Fibroblast of mammary gland (primary cell): ENCODE data around the gene GLI3.

Source experiments
- DNase-seq: peaks from one replicate; pipeline ENCODE4 v3.0.0-alpha.2; 2010; ENCODE audit warnings: low read depth
- H3K4me3 ChIP-seq: 2 replicates; pipeline ENCODE4 v1.5.1; 2011; ENCODE audit warnings: low read depth, mild to moderate bottlenecking, low read length, moderate library complexity; ENCODE audit not compliant: control insufficient read depth
- TF ChIP-seq, protein P1 (sequence below): conservative IDR thresholded peaks from 2 replicates; pipeline ENCODE4 v1.5.1; 2011; ENCODE audit warnings: low read depth, low read length, inconsistent platforms; ENCODE audit not compliant: control insufficient read depth, insufficient read depth

GLI3 gene

DNA sequence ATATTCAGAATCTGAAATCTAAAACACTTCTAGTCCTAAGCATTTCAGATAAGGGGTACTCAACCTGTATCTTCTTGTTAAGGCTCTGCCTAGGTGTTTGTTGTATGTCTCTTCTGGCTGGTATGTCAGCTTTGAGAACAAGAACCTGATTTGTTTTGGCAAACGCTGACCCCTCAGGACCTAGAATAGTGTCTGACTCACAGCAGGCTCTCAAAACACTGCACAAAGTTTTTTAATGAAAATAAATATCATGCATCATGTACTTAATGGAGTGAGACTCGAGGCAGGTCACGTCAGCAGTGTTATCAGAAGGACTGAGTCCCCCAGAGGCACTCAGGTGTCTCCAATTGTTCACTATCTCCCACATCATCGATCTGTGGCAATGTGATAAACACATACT lies 99.1 kb downstream of the GLI3 start:
- no peak overlapping the region for H3K4me3 ChIP-seq
- DNase-seq: peak; percentile 18
- TF ChIP-seq, protein P1, sequence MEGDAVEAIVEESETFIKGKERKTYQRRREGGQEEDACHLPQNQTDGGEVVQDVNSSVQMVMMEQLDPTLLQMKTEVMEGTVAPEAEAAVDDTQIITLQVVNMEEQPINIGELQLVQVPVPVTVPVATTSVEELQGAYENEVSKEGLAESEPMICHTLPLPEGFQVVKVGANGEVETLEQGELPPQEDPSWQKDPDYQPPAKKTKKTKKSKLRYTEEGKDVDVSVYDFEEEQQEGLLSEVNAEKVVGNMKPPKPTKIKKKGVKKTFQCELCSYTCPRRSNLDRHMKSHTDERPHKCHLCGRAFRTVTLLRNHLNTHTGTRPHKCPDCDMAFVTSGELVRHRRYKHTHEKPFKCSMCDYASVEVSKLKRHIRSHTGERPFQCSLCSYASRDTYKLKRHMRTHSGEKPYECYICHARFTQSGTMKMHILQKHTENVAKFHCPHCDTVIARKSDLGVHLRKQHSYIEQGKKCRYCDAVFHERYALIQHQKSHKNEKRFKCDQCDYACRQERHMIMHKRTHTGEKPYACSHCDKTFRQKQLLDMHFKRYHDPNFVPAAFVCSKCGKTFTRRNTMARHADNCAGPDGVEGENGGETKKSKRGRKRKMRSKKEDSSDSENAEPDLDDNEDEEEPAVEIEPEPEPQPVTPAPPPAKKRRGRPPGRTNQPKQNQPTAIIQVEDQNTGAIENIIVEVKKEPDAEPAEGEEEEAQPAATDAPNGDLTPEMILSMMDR: no peak

DNA sequence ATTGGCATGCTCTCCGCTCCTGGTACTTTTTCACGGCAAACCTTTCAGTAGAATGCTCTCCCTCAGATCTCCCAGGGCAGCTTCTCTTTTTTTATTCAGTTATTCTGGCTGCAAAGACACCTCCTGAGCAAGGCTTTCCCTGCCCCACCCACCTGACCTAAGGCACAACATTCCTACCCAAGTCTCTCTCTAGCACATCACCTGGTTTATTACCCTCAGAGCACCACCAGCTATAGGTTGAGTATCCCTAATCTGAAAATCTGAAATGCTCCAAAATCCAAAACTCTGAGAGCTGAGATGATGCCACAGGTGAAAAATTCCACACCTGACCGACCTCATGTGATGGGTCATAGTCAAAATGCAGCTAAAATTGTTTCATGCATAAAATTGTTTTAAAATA lies 99.6 kb downstream of the GLI3 start:
- no peak for DNase-seq
- TF ChIP-seq, protein P1: no peak
- no peak overlapping the region for H3K4me3 ChIP-seq

DNA sequence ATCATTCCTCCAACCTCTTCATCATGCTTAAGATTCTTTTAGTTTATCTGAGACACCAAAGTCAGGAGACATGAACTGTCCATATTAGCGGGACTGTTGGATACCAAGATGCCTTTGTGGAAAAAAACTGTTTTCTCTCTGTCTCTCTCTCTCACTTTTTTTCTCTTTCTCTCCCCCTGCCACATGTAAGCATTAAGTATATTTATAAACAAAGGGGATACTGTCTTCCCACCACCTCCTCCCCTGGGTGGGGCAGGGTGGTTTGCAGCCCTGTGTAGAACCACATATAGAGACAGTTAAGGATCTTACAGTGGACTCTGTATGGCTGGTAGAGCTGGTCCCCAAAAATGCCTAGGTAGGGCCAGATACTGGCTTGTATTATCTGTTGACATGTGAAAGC lies 101.3 kb downstream of the GLI3 start:
- DNase-seq: no peak
- TF ChIP-seq, protein P1: no peak
- H3K4me3 ChIP-seq: no peak overlapping the region

DNA sequence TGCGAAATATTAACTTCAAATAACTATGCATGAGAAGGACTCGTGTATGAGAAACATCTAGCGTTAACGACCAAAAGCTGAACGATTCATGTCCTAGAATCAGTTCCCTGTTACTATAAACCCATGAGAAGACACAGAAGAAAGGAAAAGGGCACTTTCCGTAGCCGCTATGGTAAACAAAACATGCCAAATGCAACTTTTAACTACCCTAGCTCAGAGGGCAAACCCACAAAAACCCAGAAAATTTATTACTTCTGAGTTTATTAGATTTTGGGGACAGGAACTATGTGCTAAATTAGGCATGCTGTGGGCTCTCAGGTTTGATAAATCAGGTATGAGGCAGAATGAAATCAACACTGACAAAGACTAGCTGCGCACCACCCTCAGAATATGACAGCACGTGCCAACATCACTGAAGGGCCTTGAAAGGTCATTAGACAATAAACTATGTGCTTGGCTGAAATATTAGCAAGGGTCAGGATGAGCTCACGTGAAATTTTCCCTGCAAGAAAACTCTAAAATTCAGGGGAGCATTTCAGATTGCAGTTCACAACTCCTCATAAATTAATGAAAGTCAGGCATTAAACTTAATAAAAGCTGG lies 102.6 kb downstream of the GLI3 start:
- DNase-seq: no peak
- TF ChIP-seq, protein P1: no peak
- no peak overlapping the region for H3K4me3 ChIP-seq

DNA sequence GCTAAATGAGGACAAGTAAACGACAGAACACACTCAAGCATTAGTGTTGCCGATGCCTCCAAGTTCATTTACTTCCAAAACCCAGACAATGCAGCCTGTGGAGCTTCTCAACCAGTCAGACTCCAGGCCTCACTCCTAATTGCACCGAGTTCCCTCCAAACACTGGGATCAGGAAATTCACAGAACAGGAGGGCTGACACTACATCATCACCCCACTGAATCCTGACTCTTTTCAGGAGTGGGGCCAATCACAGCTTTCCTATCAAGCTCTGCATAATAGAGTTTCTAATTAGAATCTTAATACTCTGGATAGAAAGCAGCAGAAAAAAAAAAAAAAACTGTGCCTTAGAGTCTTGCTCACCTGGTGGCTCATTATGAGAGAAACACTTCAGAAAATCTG lies 103.7 kb downstream of the GLI3 start:
- no peak overlapping the region for H3K4me3 ChIP-seq
- TF ChIP-seq, protein P1: no peak
- DNase-seq: no peak

DNA sequence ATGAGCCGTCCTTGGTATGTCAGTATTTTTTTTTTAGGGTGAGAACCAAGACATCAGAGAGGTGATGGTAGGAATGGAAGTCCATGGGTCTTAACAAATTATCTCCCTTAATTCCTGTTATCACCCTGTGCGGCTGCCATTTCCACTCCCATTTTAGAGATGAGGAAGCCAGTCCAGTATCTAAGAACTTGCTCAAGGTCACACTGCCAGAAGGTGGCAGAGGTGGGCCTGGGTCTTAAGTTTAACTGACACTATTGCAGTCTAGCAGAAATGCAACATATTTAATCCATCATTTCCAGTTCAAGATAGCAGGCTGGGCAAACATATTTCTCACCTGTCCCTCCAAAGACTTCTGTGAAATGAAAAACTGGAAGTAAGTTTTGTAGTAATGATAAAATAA lies 108.3 kb downstream of the GLI3 start:
- TF ChIP-seq, protein P1: peak; percentile 20
- peak; percentile 38 for DNase-seq
- no peak overlapping the region for H3K4me3 ChIP-seq

DNA sequence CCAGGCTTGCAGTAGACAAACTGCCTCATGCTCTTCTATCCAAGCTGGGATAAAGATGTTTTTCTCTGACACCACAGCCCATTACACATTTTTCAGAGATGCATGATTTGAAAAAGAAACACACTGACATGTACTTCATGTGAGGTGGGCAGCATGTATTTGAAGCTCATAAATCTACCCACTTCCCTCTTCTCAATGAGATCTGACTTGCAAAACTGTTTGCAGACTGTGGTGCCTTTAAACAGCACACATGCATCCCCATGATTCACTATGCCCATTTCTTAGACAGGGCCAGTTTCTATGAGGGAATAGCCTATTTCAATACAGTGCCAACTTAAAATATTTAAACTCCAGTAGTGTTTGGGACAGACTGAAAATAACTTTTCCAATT lies 109.8 kb downstream of the GLI3 start:
- no peak for DNase-seq
- TF ChIP-seq, protein P1: no peak
- no peak overlapping the region for H3K4me3 ChIP-seq
